K562 treated with DMSO at 1 percent for 24 hours (cell line): ENCODE results near the gene FNDC10. TPM values are rescaled to one million over a fixed set of nuclear protein-coding genes. Genes with fewer than 3 reads are reported as not detected.

Experiments
- total RNA-seq: library from RNA; unstranded; fragments of 300-600 nt; gene quantifications from 2 replicates; pipeline ENCODE4 v1.2.3, GENCODE V29; 2022; ENCODE audit warnings: low read depth; ENCODE audit not compliant: insufficient read depth

The FNDC10 gene
- 7.3 and 8.3 TPM in 2 replicates for total RNA-seq

DNA sequence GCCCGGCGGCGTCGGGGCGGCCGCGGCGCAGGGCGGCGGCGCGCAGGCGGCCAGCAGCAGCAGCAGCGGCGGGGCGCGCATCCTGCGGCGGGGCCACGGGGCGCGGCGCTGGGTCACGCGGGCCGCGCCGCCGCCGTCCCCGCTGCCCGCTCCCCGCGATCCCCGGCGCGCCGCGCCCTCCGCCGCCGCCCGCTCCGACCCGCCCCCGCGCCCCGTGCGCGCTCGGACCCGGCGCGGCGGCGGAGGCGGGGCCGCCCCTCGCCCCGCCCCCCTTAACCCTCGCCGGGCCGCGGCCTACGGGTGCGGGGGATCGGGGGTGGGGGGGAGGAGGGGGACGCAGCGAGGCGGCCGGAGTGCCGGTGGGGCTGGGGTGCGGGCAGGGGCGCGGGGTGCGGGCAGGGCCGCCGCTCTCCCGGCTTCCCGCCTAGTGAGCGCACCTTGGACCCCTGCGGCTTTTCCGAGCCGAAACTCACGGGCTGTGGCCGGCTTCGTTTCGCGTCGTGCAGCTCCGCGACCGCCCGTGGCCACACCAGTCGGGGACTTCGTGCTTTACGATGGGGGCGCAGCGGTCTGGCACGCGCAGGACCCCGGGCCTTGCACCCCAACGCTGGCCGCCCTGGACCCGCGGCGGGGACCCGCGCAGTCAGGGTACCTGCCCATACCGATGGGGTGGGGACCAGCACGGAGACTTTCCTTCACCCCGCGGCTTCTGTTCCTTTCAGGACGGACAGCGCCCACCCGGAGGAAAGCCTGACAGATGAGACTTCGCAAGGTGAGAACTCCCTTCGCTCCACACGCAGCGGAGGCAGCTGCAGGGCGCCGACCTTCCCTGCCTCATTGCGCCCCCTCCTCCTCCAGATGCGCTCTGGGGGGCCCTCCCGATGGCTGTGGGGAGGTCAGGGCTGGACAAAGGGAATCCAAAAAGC, at the start of gene FNDC10:
Gene FNDC10, minus strand, starts transcription at position 201 of the 926 bp plus-strand sequence. Its CDS starts 120 bp downstream, at position 81.

GRCh38 chr1:1631782-1632420, 32.0 kb upstream of the FNDC10 start, which contains the start of gene MMP23B:
Gene MMP23B (plus strand): TSS chr1:1632173. CDS start chr1:1632219, 46 bp downstream.

DNA sequence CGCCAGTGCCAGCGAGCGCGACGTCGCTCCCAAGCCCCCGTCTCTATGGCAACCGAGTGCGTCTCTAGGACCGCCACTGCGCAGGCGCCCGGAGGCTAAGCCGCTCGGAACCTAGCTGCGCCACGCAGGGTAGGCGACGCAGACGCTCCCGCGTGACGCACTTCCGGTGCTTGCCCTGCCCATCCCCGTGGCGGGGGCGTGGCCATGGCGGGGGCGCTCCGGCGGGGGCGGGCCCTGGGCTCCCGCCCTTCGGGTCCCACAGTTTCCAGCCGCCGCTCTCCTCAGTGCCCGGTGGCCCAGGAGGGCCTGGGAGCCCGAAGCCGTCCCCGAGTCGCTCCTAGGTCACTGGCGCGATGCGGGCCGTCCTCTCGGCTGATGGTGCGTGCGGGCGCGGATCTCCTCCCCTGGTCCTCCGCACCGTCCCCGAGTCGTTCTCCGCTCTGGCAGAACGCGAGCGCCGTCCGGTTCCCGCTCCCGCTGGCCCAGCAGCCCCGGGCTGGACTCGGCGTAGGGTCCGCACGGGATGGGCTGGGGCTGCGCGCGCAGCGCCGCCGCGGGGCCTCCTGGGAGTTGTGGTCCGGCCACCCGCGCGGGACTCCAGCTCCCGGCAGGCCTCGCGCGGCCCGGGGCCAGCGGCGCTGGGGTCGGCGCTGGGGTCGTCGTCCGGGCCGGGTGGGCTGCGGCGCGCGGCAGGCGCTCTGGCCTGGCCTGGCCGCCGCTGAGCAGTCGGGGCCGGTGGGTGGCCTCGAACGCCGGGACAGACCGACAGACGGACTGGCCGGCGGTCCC, 15.5 kb upstream of the FNDC10 start, which contains the start of gene MIB2:
Gene MIB2, plus strand, starts transcription at position 245 of the 789 bp plus-strand sequence. CDS start 7,953 bp downstream, outside the sequence.

DNA sequence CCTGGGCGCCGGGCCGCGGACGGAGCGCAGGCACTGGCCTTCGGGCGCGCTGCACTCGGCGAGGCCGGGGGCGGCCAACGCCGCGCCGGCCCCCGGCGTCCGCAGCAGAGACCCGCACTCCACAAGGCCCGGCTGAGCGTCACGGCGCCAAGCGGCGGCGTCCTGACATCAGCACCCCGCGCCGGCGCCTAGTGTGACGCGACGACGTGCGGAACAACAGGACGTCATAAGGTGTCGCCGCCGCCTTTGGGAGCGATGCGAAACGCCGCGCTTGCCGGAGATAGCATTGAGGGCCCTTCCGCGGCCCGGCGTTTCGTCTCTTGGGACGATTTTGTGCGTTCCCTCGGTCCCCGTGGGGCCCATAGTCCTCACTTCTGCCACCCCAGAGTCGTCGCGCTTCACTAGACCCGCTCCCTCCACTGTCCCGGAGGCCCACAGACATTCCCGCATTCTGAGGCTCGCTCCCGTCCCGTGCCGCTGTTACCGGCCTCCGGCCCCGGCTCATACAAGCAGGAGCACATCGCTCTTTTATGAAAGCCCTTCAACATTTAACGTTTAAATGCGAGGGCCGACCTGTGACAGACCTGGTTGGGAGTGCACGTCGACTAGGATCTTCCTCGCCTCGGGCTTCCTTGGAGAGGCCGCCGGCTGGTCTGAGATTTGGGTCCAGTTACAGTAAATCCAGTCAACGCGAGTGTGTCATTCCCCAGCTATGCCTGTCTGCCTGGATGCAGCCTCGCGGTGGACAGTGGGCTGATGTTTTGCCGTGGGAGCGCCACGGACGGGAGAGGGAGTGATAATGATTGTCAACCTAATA, 25.0 kb downstream of the FNDC10 start, which contains the start of gene SSU72:
Gene SSU72, minus strand, starts transcription at position 143 of the 817 bp plus-strand sequence. CDS start 306 bp downstream, outside the sequence.

Other genes starting within 250 kb of the FNDC10 start
- 13.8 and 17.2 TPM in 2 replicates for gene MXRA8, start 241.6 kb downstream of the FNDC10 start, total RNA-seq
- gene AURKAIP1, start 224.9 kb downstream of the FNDC10 start, total RNA-seq = 342 and 344 TPM in 2 replicates
- 98.9 and 121 TPM in 2 replicates for gene CCNL2, start 200.8 kb downstream of the FNDC10 start, total RNA-seq
- 141 and 157 TPM in 2 replicates for gene MRPL20, start 192.8 kb downstream of the FNDC10 start, total RNA-seq
- not detected in 2 replicates for gene ANKRD65, start 178.9 kb downstream of the FNDC10 start, total RNA-seq
- gene VWA1, start 164.4 kb downstream of the FNDC10 start, total RNA-seq = 22.4 and 26.0 TPM in 2 replicates
- gene ATAD3C, start 150.4 kb downstream of the FNDC10 start, total RNA-seq = 0.24 TPM in 1 of 2 replicates, not detected in the other
- 24.3 and 26.9 TPM in 2 replicates for gene ATAD3B, start 128.4 kb downstream of the FNDC10 start, total RNA-seq
- 93.9 and 102 TPM in 2 replicates for gene ATAD3A, start 88.0 kb downstream of the FNDC10 start, total RNA-seq
- gene TMEM240, start 59.5 kb downstream of the FNDC10 start, total RNA-seq = 2.1 and 3.4 TPM in 2 replicates
- gene SSU72, start 25.3 kb downstream of the FNDC10 start, total RNA-seq = 207 and 208 TPM in 2 replicates
- 79.7 and 89.3 TPM in 2 replicates for gene MIB2, start 15.4 kb upstream of the FNDC10 start, total RNA-seq
- gene MMP23B, start 32.0 kb upstream of the FNDC10 start, total RNA-seq = 0.78 and 2.0 TPM in 2 replicates
- 45.9 and 49.0 TPM in 2 replicates for gene CDK11B, start 58.9 kb upstream of the FNDC10 start, total RNA-seq
- 66.2 and 69.4 TPM in 2 replicates for gene SLC35E2B, start 92.7 kb upstream of the FNDC10 start, total RNA-seq
- gene CDK11A, start 124.2 kb upstream of the FNDC10 start, total RNA-seq = 55.0 and 69.4 TPM in 2 replicates
- gene NADK, start 178.3 kb upstream of the FNDC10 start, total RNA-seq = 92.6 and 99.6 TPM in 2 replicates